Keratinocyte (primary cell): Measurements from ENCODE around the gene WFDC1.

Experiments
- EZH2 ChIP-seq: IDR thresholded peaks from one replicate; pipeline ENCODE4 v1.6.1; 2012; ENCODE audit warnings: inconsistent platforms, mild to moderate bottlenecking, low read length, moderate library complexity
- TF ChIP-seq, protein P1 (sequence below), 3 experiments: IDR thresholded peaks in 1 of 3; conservative IDR thresholded peaks in 1 of 3; optimal IDR thresholded peaks in 1 of 3; 2 replicates in 2 of 3; 3 replicates in 1 of 3; pipeline versions ENCODE3 to v1.5.1; 2011; ENCODE audit warnings: low read length in 3 of 3, mild to moderate bottlenecking in 3 of 3, moderate library complexity in 2 of 3, control low read depth in 1 of 3, inconsistent platforms in 1 of 3; ENCODE audit not compliant: insufficient read depth in 2 of 3; ENCODE audit errors: extremely low read depth in 1 of 3

DNA sequence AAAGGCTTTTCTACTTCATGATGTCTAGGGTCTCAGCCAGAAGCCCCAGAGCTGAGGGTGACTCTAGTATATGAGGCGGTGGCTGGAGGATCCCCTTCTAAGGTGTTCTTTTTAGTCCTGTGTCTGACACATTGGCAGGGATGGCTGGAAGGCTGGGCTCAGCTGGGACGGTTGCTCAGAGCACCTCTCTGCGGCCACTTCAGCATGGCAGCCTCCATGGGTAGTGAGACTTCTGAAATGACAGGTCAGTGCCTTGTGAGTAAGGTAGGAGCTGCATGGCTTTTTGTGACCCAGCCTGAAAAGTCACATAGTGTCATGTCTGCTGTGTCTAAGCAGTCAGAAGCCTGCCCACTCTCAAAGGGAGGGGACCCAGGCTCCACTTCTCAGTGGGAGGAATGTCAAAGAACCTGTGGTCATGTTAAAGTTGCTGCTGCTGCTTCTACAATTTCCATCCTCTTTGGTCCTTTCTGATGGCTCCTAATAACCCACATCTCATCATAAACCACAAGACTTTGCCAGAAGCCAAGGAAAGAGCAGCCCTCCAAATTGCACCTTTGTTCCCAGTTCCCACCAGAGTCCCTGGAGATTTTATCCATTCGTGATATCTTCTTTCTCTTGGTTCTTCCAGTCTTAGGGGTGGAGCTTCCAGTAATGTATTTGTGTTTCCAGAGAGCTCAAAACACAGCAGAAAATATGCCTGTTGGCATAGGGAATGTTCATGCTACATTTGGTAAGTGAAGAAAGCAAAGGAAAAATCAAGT lies 39.4 kb upstream of the WFDC1 start:
- TF ChIP-seq, protein P1, sequence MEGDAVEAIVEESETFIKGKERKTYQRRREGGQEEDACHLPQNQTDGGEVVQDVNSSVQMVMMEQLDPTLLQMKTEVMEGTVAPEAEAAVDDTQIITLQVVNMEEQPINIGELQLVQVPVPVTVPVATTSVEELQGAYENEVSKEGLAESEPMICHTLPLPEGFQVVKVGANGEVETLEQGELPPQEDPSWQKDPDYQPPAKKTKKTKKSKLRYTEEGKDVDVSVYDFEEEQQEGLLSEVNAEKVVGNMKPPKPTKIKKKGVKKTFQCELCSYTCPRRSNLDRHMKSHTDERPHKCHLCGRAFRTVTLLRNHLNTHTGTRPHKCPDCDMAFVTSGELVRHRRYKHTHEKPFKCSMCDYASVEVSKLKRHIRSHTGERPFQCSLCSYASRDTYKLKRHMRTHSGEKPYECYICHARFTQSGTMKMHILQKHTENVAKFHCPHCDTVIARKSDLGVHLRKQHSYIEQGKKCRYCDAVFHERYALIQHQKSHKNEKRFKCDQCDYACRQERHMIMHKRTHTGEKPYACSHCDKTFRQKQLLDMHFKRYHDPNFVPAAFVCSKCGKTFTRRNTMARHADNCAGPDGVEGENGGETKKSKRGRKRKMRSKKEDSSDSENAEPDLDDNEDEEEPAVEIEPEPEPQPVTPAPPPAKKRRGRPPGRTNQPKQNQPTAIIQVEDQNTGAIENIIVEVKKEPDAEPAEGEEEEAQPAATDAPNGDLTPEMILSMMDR (optimal IDR thresholded peaks at IDR 0.05 in 1 of 3, IDR thresholded peaks at IDR 0.05 in 1 of 3, conservative IDR thresholded peaks at IDR 0.05 in 1 of 3; ENCODE audit: extremely low read depth in 1 of 3, insufficient read depth in 2 of 3, low read length in 3 of 3): no peak
- no peak for TF ChIP-seq EZH2
